Endodermal cell (in vitro differentiated cells): ENCODE measurements around the gene CD83. TPM values are rescaled to one million over a fixed set of nuclear protein-coding genes. Genes with fewer than 3 reads are reported as not detected.

Source experiments
- DNase-seq: peaks from one replicate; pipeline ENCODE4 v3.0.0-alpha.2; 2017
- H3K27ac ChIP-seq: 2 replicates; pipeline ENCODE4 v1.5.1; 2013; ENCODE audit warnings: mild to moderate bottlenecking, low read depth, low read length, moderate library complexity
- H3K27me3 ChIP-seq: 2 replicates; pipeline ENCODE4 v1.6.1; 2013; ENCODE audit warnings: mild to moderate bottlenecking, low read length, moderate library complexity; ENCODE audit not compliant: insufficient read depth, control insufficient read depth, poor library complexity, severe bottlenecking
- H3K36me3 ChIP-seq: 2 replicates; pipeline ENCODE4 v1.7.0; 2013; ENCODE audit warnings: mild to moderate bottlenecking, low read length, moderate library complexity; ENCODE audit not compliant: control insufficient read depth, insufficient read depth
- H3K4me1 ChIP-seq: one replicate; pipeline ENCODE4 v1.7.0; 2013; ENCODE audit warnings: low read length; ENCODE audit not compliant: control insufficient read depth, insufficient read depth
- H3K4me3 ChIP-seq: 2 replicates; pipeline ENCODE4 v1.5.1; 2013; ENCODE audit warnings: mild to moderate bottlenecking, low read length, moderate library complexity
- H3K9ac ChIP-seq: 2 replicates; pipeline ENCODE4 v1.6.1; 2013; ENCODE audit warnings: mild to moderate bottlenecking, low read length, moderate library complexity; ENCODE audit not compliant: poor library complexity, severe bottlenecking; ENCODE audit errors: extremely low read depth
- H3K9me3 ChIP-seq: 2 replicates; pipeline ENCODE4 v1.6.1; 2013; ENCODE audit warnings: mild to moderate bottlenecking, low read length, moderate library complexity; ENCODE audit not compliant: control insufficient read depth
- H3K27ac Mint-ChIP-seq: 2 replicates; pipeline ENCODE4 v1.8.0; 2020; ENCODE audit warnings: mixed read lengths
- H3K27me3 Mint-ChIP-seq: 2 replicates; pipeline ENCODE4 v1.8.0; 2021; ENCODE audit warnings: mild to moderate bottlenecking, mixed read lengths; ENCODE audit not compliant: insufficient read depth
- H3K36me3 Mint-ChIP-seq: 2 replicates; pipeline ENCODE4 v1.8.0; 2020; ENCODE audit warnings: low read depth, mixed read lengths
- H3K4me1 Mint-ChIP-seq: 2 replicates; pipeline ENCODE4 v1.8.0; 2020; ENCODE audit warnings: mixed read lengths
- H3K4me3 Mint-ChIP-seq: 2 replicates; pipeline ENCODE4 v1.8.0; 2020; ENCODE audit warnings: mild to moderate bottlenecking, moderate library complexity, mixed read lengths
- H3K9me3 Mint-ChIP-seq: 2 replicates; pipeline ENCODE4 v1.8.0; 2020; ENCODE audit warnings: mild to moderate bottlenecking, mixed read lengths
- CTCF ChIP-seq: fragments of 200-600 bp; sonication (generic); conservative IDR thresholded peaks from 2 replicates; pipeline ENCODE4 v1.5.0; 2021; ENCODE audit warnings: antibody characterized with exemption, mild to moderate bottlenecking
- WGBS, 2 experiments: methylation state at CpG; one replicate each; pipeline versions ENCODE4 v1.1.5 to v1.1.7; 2013; ENCODE audit warnings: missing lambda C conversion rate in 2 of 2, mixed read lengths in 1 of 2; ENCODE audit not compliant: insufficient coverage in 1 of 2, insufficient read length in 1 of 2; 5-methylcytosine and 5-hydroxymethylcytosine counted together
- total RNA-seq, 2 donors: library from RNA; stranded (reverse); fragmentation: NEBNext Ultra II Directional in 1 of 2; extraction: Animal tissue kit (Norgen Biotek cat#: 25700) in 1 of 2; gene quantifications; 2 replicates in 1 of 2; 3 replicates in 1 of 2; pipeline ENCODE4 v1.2.1, GENCODE V29; 2021

Gene CD83
- total RNA-seq, 2 donors from 2014 or later, result 2.8 to 7.0 TPM

- Mint-ChIP-seq H3K9me3 (peaks cover 30% of the 10 kb centered on the region), H3K27ac (no peak overlapping the region), H3K27me3 (peaks cover 14% of the 10 kb centered on the region), H3K4me3 (no peak overlapping the region), H3K36me3 (no peaks in the 10 kb centered on the region), H3K4me1 (peaks cover 3% of the 10 kb centered on the region)
- no peak for DNase-seq
- WGBS, 2 experiments, result 91 to 95% methylated on average over 4 to 5 of the region's 5 CpGs
- Histone ChIP-seq H3K27ac (no peak overlapping the region), H3K27me3 (no peaks in the 10 kb centered on the region), H3K4me3 (peak overlapping the region; percentile 7), H3K36me3 (no peaks in the 10 kb centered on the region), H3K9me3 (peaks cover 17% of the 10 kb centered on the region), H3K4me1 (peaks cover 2% of the 10 kb centered on the region), H3K9ac (no peak overlapping the region)
- no peak for TF ChIP-seq CTCF
These were observed 9.7 kb upstream of the CD83 start for GRCh38 chr6:14107711-14108494.

GRCh38 chr6:14108571-14109410 lies 8.8 kb upstream of the CD83 start:
- no peak overlapping the region for H3K4me3 Mint-ChIP-seq
- H3K4me3 ChIP-seq, result no peak overlapping the region
- no peak overlapping the region for H3K27ac ChIP-seq
- no peak overlapping the region for H3K9ac ChIP-seq
- peaks cover 8% of the 10 kb centered on the region for H3K27me3 Mint-ChIP-seq
- H3K4me1 ChIP-seq, result peaks cover 2% of the 10 kb centered on the region
- TF ChIP-seq CTCF, result no peak
- H3K27ac Mint-ChIP-seq, result no peak overlapping the region
- H3K9me3 Mint-ChIP-seq, result peaks cover 30% of the 10 kb centered on the region
- H3K9me3 ChIP-seq, result peaks cover 17% of the 10 kb centered on the region
- no peaks in the 10 kb centered on the region for H3K36me3 ChIP-seq
- no peaks in the 10 kb centered on the region for H3K36me3 Mint-ChIP-seq
- H3K27me3 ChIP-seq, result no peaks in the 10 kb centered on the region
- WGBS, 2 experiments, result 83 to 85% methylated on average over 7 to 14 of the region's 14 CpGs
- H3K4me1 Mint-ChIP-seq, result peaks cover 3% of the 10 kb centered on the region
- DNase-seq, result no peak

GRCh38 chr6:14109411-14109826 lies 8.2 kb upstream of the CD83 start:
- Mint-ChIP-seq H3K4me1 (peaks cover 3% of the 10 kb centered on the region), H3K9me3 (peaks cover 30% of the 10 kb centered on the region), H3K36me3 (no peaks in the 10 kb centered on the region), H3K27me3 (peaks cover 6% of the 10 kb centered on the region), H3K27ac (no peak overlapping the region), H3K4me3 (no peak overlapping the region)
- Histone ChIP-seq H3K36me3 (no peaks in the 10 kb centered on the region), H3K4me3 (no peak overlapping the region), H3K4me1 (peaks cover under 1% of the 10 kb centered on the region), H3K27me3 (no peaks in the 10 kb centered on the region), H3K9me3 (peaks cover 17% of the 10 kb centered on the region), H3K9ac (no peak overlapping the region), H3K27ac (no peak overlapping the region)
- 87% methylated on average over 4 of the region's 4 CpGs; no CpG with 5 or more reads in 1 of the 2 experiments for WGBS, 2 experiments
- no peak for DNase-seq
- TF ChIP-seq CTCF, result no peak
